T-helper 2 cell treated with Interferon-gamma antibody and Interleukin-4, amounts not matched to agents 100 ng/mL and 5 ng/mL, for 36 hours (primary cell): ENCODE measurements around the gene PDE2A. TPM values are rescaled to one million over a fixed set of nuclear protein-coding genes. Genes with fewer than 3 reads are reported as not detected.

Experiments used
- intact Hi-C: fragments of 100-400 bp; cut with micrococcal nuclease; formaldehyde crosslinking; loops from one replicate; pipeline ENCODE4 v1.15.1; 2023
- total RNA-seq: library from RNA; stranded (reverse); gene quantifications from 2 replicates; pipeline ENCODE4 v1.2.3, GENCODE V29; 2022

Gene PDE2A
- total RNA-seq = 0.41 and 0.52 TPM in 2 replicates

- intact Hi-C loops = no loop called here
Measured at GRCh38 chr11:72673943-72674828, at the start of gene PDE2A. PDE2A (minus strand) TSS chr11:72674422; CDS start chr11:72674207, 215 bp downstream.

DNA sequence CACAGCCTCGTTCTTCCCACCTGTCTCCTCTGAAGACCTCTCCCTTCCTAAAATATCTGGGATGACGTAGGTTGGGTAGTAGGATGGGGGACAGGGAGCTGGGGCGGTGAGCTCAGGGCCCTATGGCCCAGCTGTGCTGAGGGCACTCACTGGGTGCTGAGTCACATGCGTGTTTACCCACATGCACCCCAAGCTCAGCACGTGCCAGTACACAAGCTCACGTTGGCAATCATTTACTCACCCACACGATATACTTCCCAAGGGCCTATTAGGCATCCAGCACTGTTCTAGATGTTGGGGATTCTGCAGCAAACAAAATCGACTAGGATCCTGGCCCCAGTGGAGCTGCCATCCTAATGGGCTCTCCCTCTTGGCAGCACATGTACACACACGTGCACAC is 49.3 kb upstream of the PDE2A start:
- intact Hi-C loops = loop anchor here (2.0 to 10.0 kb wide), 2 partner anchors 29 to 521 kb away; partner anchors contain the start of gene ARAP1

DNA sequence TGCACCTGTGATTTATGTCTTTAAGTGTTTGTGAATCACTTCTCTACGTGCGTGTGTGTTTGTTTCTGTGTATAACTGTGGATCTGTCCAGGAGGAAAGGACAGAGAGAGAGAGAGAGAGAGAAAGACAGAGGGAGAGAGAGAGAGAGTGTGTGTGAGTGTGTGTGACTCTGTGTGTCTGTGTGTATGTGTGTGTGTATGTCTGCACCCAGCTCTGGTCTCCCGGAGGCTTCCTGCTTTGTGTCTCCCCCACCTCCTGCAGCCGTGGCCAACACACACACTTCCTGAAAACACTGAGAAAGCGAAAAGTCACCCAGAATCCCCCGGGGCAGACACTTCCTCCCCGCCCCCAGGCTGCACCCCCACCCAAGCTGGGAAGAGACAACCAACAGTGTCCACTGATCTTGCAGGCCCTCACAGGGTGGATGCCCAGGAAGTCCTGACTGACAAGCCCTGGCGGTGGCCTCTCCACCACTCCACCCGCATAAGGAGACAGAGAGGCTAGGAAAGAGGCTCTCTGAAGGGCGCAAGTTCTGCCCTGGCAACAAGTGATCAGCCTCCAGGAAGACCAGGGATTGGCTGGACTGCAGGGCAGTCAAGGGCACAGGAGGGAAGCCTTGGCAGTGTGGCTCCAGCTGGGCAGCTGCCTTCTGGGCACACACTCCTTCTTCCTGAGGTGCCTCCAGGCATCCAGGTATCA is 48.0 kb upstream of the PDE2A start:
- intact Hi-C loops = loop anchor here (1.0 to 10.0 kb wide), 4 partner anchors 31 to 523 kb away; partner anchors contain the start of genes ARAP1 and ATG16L2

DNA sequence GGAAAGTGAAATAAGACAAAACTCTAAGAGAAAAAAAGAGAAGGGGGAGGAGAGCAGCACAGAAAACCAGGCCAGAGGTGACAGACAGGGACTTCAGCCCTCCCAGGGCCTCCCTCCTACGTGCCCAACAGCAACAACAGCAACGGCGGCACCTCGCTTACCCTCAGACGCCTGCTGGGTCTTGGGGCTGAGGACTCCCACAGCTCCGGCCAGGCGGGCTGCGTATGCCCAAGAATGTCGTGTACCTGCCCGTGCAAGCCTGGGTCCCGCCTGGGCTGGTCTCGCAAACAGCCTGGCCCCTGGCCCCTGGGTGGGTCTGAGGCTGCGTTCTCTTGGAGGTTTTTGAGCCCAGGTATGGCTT is 47.4 kb upstream of the PDE2A start:
- intact Hi-C loops = loop anchor here (1.0 to 10.0 kb wide), 4 partner anchors 31 to 523 kb away; partner anchors contain the start of genes ARAP1 and ATG16L2

GRCh38 chr11:72721276-72721675 is 47.1 kb upstream of the PDE2A start:
- intact Hi-C loops = loop anchor here (10.0 kb wide), 1 partner anchor 524 kb away; no protein-coding TSS in a partner anchor

- intact Hi-C loops = loop anchor here (10.0 kb wide), 1 partner anchor 524 kb away; no protein-coding TSS in a partner anchor
Measured at GRCh38 chr11:72720784-72721183, 46.6 kb upstream of the PDE2A start.

GRCh38 chr11:72720047-72720446 is 45.8 kb upstream of the PDE2A start:
- intact Hi-C loops = loop anchor here (10.0 kb wide), 1 partner anchor 525 kb away; no protein-coding TSS in a partner anchor

DNA sequence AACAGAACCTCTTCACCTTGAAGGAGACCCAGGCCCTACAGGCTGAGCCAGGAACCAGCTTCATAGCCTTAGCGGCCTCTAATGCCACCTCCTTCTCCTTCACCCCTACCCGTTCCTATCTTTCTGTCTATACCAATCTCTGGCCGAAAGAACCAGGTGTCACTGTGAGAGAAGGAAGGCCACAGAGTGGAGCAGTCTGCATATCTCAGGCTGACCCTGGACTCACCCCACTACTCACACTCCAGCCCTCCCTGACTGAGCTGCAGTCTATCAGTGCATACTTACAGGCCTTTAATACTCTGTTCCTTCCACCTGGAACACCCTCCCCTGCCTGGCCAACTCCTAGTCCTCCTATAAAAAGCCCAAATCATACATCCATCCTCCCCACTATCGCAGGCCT is 45.3 kb upstream of the PDE2A start:
- intact Hi-C loops = no loop called here

DNA sequence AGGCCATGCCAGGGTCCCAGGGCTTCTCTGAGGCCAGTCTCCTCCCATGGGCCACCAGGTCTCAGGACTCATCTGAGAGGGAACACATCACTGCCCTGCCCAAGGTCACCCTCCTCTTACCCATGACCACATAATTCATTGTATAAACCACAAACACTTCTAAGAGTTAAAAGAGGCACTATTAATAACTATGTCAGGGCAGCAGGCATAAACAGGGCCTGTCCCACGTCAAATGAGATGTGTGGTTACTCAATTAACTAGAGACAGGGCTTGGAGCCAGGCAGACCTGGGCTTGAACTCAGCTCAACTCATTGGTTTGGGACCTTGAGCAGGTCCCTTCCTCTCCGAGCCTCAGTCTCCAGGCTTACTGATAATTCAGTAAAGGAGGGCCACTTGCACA is 44.9 kb upstream of the PDE2A start:
- intact Hi-C loops = no loop called here

GRCh38 chr11:72718101-72718501 is 43.9 kb upstream of the PDE2A start:
- intact Hi-C loops = no loop called here

DNA sequence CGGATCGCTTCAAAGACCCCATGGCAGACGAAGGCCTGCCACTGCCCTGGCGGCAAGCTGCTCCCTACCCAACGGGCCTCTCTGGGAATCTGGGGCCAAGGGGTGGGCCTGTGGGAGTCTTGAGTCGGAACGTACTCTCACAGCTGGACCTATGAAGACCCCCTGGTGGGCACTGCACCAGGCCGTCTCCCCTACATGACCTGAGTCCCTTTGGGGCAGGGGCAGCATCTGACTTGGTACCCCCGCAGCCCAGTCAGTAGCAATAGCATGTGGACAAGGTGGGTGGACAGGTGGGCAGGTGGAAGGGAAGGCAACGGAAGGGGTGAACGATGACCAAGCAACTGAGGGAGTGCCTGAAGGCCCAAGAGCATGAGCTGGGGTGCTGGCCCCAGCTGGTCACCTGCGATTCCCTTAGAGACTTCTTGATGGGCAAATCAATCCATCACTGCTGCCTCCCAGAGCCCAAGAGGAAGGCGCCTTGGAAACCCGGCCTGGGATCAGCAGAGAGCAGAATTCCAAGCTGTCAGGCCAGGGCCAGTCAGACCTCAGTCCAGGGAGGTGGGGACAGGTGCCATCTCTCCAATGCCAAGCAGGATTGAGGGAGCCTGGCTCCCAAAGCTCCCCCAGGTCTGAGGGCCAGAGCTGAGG is 42.7 kb upstream of the PDE2A start:
- intact Hi-C loops = no loop called here

GRCh38 chr11:72716290-72716689 is 42.1 kb upstream of the PDE2A start:
- intact Hi-C loops = no loop called here

- intact Hi-C loops = no loop called here
Measured at GRCh38 chr11:72712841-72713240, 38.6 kb upstream of the PDE2A start.

- intact Hi-C loops = no loop called here
Measured at GRCh38 chr11:72712168-72712751, 38.0 kb upstream of the PDE2A start.

GRCh38 chr11:72711141-72711540 is 36.9 kb upstream of the PDE2A start:
- intact Hi-C loops = no loop called here

GRCh38 chr11:72710278-72710677 is 36.1 kb upstream of the PDE2A start:
- intact Hi-C loops = no loop called here

DNA sequence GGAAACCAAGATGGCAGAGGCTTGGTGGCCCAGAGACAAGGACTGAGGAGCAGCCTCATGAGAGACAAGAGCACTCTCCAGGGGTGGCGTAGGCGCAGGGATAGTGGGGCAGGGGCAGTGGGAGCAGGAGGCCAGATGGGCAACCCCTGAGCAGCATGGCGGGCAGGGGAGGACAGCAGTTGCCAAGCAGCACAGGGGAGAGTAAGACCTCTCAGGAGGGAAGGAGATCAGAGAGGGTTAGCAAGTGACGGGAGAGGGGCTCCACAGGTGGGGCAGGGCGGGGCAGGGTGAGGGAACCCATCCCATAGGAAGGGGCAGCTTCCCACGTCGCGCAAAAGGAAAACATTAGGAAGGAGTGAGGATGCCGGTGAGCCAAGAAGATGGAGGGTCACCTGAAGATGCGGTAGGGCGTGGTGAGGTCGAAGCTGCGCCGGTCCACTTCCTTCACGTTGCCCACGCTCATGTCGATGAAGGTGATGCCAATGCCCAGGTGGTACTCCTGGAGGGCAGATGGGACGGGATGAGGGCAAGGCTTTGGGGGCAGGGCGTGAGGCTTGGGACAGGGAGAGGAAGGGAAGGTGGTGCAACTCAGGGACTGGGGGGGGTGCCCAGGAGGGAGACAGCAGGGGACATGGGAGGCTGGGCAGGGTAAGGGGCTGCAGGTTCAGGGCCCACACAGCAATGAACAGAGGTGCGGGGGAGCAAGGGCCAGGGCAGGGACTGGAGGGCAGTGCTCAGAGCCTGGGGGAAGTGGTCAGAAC is 35.4 kb upstream of the PDE2A start:
- intact Hi-C loops = no loop called here

DNA sequence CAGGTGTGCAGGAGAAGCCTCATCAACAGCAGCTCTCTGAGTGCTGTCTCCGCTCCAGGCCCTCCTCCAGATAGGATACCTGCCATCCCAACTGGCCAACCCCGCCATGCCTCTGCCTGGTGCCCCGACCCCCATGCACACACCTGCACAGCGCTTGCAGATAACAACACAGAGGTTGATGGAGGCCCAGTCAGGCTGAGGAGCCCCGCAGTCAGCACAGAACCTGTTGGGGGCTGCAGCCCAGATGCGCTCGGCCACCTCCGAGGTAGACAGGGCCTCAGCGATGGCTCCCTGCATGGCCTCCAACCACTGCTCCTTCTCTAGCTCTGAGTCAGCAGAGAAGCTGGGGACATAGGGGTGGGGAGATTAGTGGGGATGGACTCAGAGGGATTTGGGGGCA is 32.8 kb upstream of the PDE2A start:
- intact Hi-C loops = no loop called here

DNA sequence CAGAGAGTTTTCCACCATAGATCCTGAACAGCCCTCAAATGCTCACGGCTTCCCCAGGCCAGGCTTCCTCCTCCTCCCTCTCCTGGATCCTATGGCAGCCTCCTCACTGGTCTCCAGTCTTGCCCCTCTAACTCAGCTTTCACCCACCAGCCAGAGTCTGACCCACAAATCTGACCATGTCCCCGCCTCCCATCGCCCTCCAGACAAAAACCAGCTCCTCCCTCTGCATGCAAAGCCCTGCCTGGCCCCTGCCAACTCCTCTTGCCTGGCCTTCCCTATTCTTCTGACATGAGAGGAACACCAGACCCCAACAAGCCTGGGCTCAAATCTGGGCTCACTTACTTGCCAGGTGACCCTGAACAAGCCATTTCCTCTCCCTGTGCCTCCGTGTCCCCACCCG is 32.4 kb upstream of the PDE2A start:
- intact Hi-C loops = no loop called here
